H1 (cell line): ENCODE data around the gene SCRN3. TPM values are rescaled to one million over a fixed set of nuclear protein-coding genes. Genes with fewer than 3 reads are reported as not detected.

Experiments used
- CTCF ChIA-PET: fragments of 300-600 bp; sonication (Branson Sonifier 250); formaldehyde crosslinking; loops from one replicate; lab custom pipeline; 2021; ENCODE audit not compliant: partially characterized antibody; lab: Charles Lee
- POLR2A ChIA-PET: fragments of 300-600 bp; sonication (Branson Sonifier 250); formaldehyde crosslinking; loops from one replicate; lab custom pipeline; 2021; ENCODE audit warnings: inconsistent platforms; ENCODE audit not compliant: partially characterized antibody; lab: Charles Lee
- DNase-seq, 2 experiments: peaks; one replicate each; pipeline versions ENCODE4 v3.0.0 to v3.0.0-alpha.2; 2010 to 2022; ENCODE audit warnings: low spot score in 2 of 2, low read depth in 1 of 2, mixed read lengths in 1 of 2
- FAIRE-seq: peaks from 2 replicates; lab custom pipeline; 2011; peaks lifted over from hg19 to GRCh38; lab: Jason Lieb, UNC
- H2AFZ ChIP-seq: 2 replicates; pipeline ENCODE4 v1.8.1; 2012; ENCODE audit warnings: low read length, inconsistent platforms
- H2AK5ac ChIP-seq: 2 replicates; pipeline ENCODE4 v1.6.1; 2013; ENCODE audit warnings: low read depth, low read length
- H2BK120ac ChIP-seq: replicated peaks from 2 replicates; pipeline ENCODE3; 2013; ENCODE audit warnings: low read depth, low read length, inconsistent platforms
- H2BK12ac ChIP-seq: 2 replicates; pipeline ENCODE4 v1.6.1; 2013; ENCODE audit warnings: low read depth, low read length
- H2BK15ac ChIP-seq: 2 replicates; pipeline ENCODE4 v1.6.1; 2013; ENCODE audit warnings: low read length
- H2BK20ac ChIP-seq: 2 replicates; pipeline ENCODE4 v1.6.1; 2013; ENCODE audit warnings: low read length
- H2BK5ac ChIP-seq: 2 replicates; pipeline ENCODE4 v1.6.1; 2013; ENCODE audit warnings: low read depth, low read length
- H3K14ac ChIP-seq: 2 replicates; pipeline ENCODE4 v1.6.1; 2013; ENCODE audit warnings: inconsistent platforms; ENCODE audit not compliant: insufficient read length
- H3K18ac ChIP-seq: 2 replicates; pipeline ENCODE4 v1.6.1; 2013; ENCODE audit warnings: low read length; ENCODE audit errors: extremely low read depth
- H3K23ac ChIP-seq: 2 replicates; pipeline ENCODE4 v1.6.1; 2013; ENCODE audit warnings: inconsistent platforms; ENCODE audit not compliant: insufficient read length
- H3K23me2 ChIP-seq: 2 replicates; pipeline ENCODE4 v1.6.1; 2013; ENCODE audit warnings: low read depth, low read length
- H3K27ac ChIP-seq: 2 replicates; pipeline ENCODE4 v1.6.1; 2011; ENCODE audit warnings: low read depth, low read length, inconsistent platforms
- H3K27me3 ChIP-seq, 4 experiments: replicated peaks in 1 of 4; 1 replicate in 1 of 4; 2 replicates in 3 of 4; pipeline versions ENCODE4 v1.6.1 to v1.8.1; 2011 to 2013; ENCODE audit warnings: low read length in 3 of 4, mild to moderate bottlenecking in 3 of 4, inconsistent platforms in 2 of 4, mixed read lengths in 2 of 4, moderate library complexity in 1 of 4; ENCODE audit not compliant: control insufficient read depth in 3 of 4, insufficient read depth in 3 of 4; ENCODE audit errors: extremely low read depth in 1 of 4
- H3K36me3 ChIP-seq, 4 experiments: 2 replicates each; pipeline versions ENCODE4 v1.6.1 to v1.8.1; 2011 to 2013; ENCODE audit warnings: mild to moderate bottlenecking in 4 of 4, low read length in 3 of 4, moderate library complexity in 2 of 4, control low read depth in 1 of 4, inconsistent platforms in 1 of 4; ENCODE audit not compliant: insufficient read depth in 4 of 4, control insufficient read depth in 2 of 4
- H3K4ac ChIP-seq: replicated peaks from 2 replicates; pipeline ENCODE3; 2013; ENCODE audit warnings: low read length, low read depth, mixed read lengths, inconsistent platforms; ENCODE audit not compliant: insufficient read length
- H3K4me1 ChIP-seq, 4 experiments: replicated peaks in 1 of 4; 1 replicate in 1 of 4; 2 replicates in 3 of 4; pipeline versions ENCODE4 v1.6.1 to v1.8.1; 2011 to 2013; ENCODE audit warnings: low read length in 3 of 4, inconsistent platforms in 2 of 4, mixed read lengths in 1 of 4; ENCODE audit not compliant: insufficient read depth in 4 of 4, control insufficient read depth in 3 of 4
- H3K4me2 ChIP-seq, 2 experiments: 2 replicates each; pipeline versions ENCODE4 v1.6.1 to v1.8.1; 2011 to 2013; ENCODE audit warnings: low read depth in 2 of 2, low read length in 2 of 2, control low read depth in 1 of 2, inconsistent platforms in 1 of 2, mild to moderate bottlenecking in 1 of 2; ENCODE audit not compliant: insufficient read depth in 1 of 2
- H3K4me3 ChIP-seq, 4 experiments: fragments of 200-600, 300-600 bp in 1 of 4; sonication (generic), shearing (Covaris generic), sonication (Bioruptor Twin) in 1 of 4; 2 replicates each; pipeline versions ENCODE4 v1.5.1 to v1.8.1; 2011 to 2016; ENCODE audit warnings: low read length in 4 of 4, low read depth in 3 of 4, control low read depth in 2 of 4, inconsistent platforms in 2 of 4, mild to moderate bottlenecking in 2 of 4, mixed read lengths in 1 of 4, moderate library complexity in 1 of 4; ENCODE audit not compliant: insufficient read depth in 2 of 4; ENCODE audit errors: extremely low read depth in 1 of 4
- H3K56ac ChIP-seq: replicated peaks from 2 replicates; pipeline ENCODE3; 2013; ENCODE audit warnings: low read depth, mild to moderate bottlenecking, mixed read lengths, low read length, inconsistent platforms; ENCODE audit not compliant: insufficient read length
- H3K79me1 ChIP-seq: 2 replicates; pipeline ENCODE4 v1.6.1; 2013; ENCODE audit warnings: low read depth, low read length, control low read depth
- H3K79me2 ChIP-seq, 2 experiments: 2 replicates each; pipeline versions ENCODE4 v1.6.1 to v1.8.1; 2012 to 2013; ENCODE audit warnings: low read length in 2 of 2, mild to moderate bottlenecking in 2 of 2, inconsistent platforms in 1 of 2; ENCODE audit not compliant: insufficient read depth in 2 of 2, control insufficient read depth in 1 of 2
- H3K9ac ChIP-seq, 4 experiments: replicated peaks in 1 of 4; 1 replicate in 1 of 4; 2 replicates in 3 of 4; pipeline versions ENCODE4 v1.6.1 to v1.8.1; 2011 to 2013; ENCODE audit warnings: low read depth in 3 of 4, low read length in 3 of 4, control low read depth in 2 of 4, mild to moderate bottlenecking in 2 of 4, moderate library complexity in 2 of 4, inconsistent platforms in 1 of 4; ENCODE audit errors: extremely low read depth in 1 of 4
- H3K9me3 ChIP-seq, 2 experiments: 2 replicates each; pipeline versions ENCODE4 v1.6.1 to v1.8.1; 2012 to 2013; ENCODE audit warnings: mild to moderate bottlenecking in 2 of 2, moderate library complexity in 2 of 2, control low read depth in 1 of 2, inconsistent platforms in 1 of 2, low read depth in 1 of 2, low read length in 1 of 2, mixed read lengths in 1 of 2; ENCODE audit not compliant: insufficient read depth in 2 of 2
- H4K20me1 ChIP-seq, 2 experiments: replicated peaks in 1 of 2; 2 replicates each; pipeline versions ENCODE3 to v1.8.1; 2011 to 2013; ENCODE audit warnings: inconsistent platforms in 2 of 2, low read length in 2 of 2, mild to moderate bottlenecking in 1 of 2; ENCODE audit not compliant: insufficient read depth in 2 of 2, control insufficient read depth in 1 of 2
- H4K5ac ChIP-seq: 2 replicates; pipeline ENCODE4 v1.6.1; 2013; ENCODE audit warnings: low read length, low read depth, mixed read lengths, inconsistent platforms; ENCODE audit not compliant: insufficient read length
- H4K8ac ChIP-seq: 2 replicates; pipeline ENCODE4 v1.8.0; 2013; ENCODE audit warnings: mild to moderate bottlenecking, moderate library complexity, low read length, inconsistent platforms; ENCODE audit not compliant: insufficient read depth; ENCODE audit errors: extremely low read depth
- H4K91ac ChIP-seq: replicated peaks from 2 replicates; pipeline ENCODE3; 2013; ENCODE audit warnings: low read length, mixed read lengths, inconsistent platforms; ENCODE audit not compliant: insufficient read length
- ASH2L ChIP-seq: fragments of 200-600, 300-600 bp; sonication (generic); IDR thresholded peaks from one replicate; pipeline ENCODE4 v1.7.1; 2017; ENCODE audit warnings: low read length
- BCL11A ChIP-seq, 2 experiments: IDR thresholded peaks; one replicate each; pipeline ENCODE4 v1.6.1; 2011; ENCODE audit warnings: low read depth in 2 of 2, low read length in 2 of 2, mild to moderate bottlenecking in 2 of 2
- CBX5 ChIP-seq: fragments of 300-800, 300-1000 bp; sonication (generic); IDR thresholded peaks from 2 replicates; pipeline ENCODE4 v1.7.1; 2016; ENCODE audit warnings: antibody characterized with exemption, low read length, low read depth
- FOSL1 ChIP-seq: IDR thresholded peaks from 2 replicates; pipeline ENCODE4 v1.6.1; 2011; ENCODE audit warnings: mild to moderate bottlenecking, low read depth, low read length, moderate library complexity; ENCODE audit not compliant: insufficient read depth
- JUN ChIP-seq: IDR thresholded peaks from 2 replicates; pipeline ENCODE4 v1.6.1; 2011; ENCODE audit warnings: low read depth, mild to moderate bottlenecking, improper control_type of control experiment, low read length
- NRF1 ChIP-seq: IDR thresholded peaks from 2 replicates; pipeline ENCODE4 v1.6.1; 2011; ENCODE audit warnings: mild to moderate bottlenecking, low read depth, low read length, improper control_type of control experiment
- SAP30 ChIP-seq: fragments of 300-600 bp; sonication (generic); IDR thresholded peaks from 2 replicates; pipeline ENCODE4 v1.7.1; 2012; ENCODE audit warnings: low read length, moderate library complexity, mild to moderate bottlenecking, inconsistent platforms; ENCODE audit not compliant: insufficient read depth, insufficient replicate concordance
- TCF12 ChIP-seq: IDR thresholded peaks from 2 replicates; pipeline ENCODE4 v1.6.1; 2011; ENCODE audit warnings: low read depth, mild to moderate bottlenecking, low read length
- YY1 ChIP-seq: IDR thresholded peaks from 2 replicates; pipeline ENCODE4 v1.6.1; 2011; ENCODE audit warnings: low read depth, mild to moderate bottlenecking, low read length
- WGBS, 2 experiments: shearing (Covaris generic) in 1 of 2; methylation state at CpG; one replicate each; pipeline versions ENCODE4 v1.1.6 to v1.1.7; 2013 to 2015; ENCODE audit warnings: low lambda C conversion rate in 2 of 2, mixed read lengths in 2 of 2, inconsistent platforms in 1 of 2, low coverage in 1 of 2, missing lambda C conversion rate in 1 of 2; ENCODE audit not compliant: insufficient replicate concordance in 2 of 2, insufficient coverage in 1 of 2, insufficient read length in 1 of 2; ENCODE audit errors: extremely low coverage in 1 of 2, missing lambda C conversion rate in 1 of 2; 5-methylcytosine and 5-hydroxymethylcytosine counted together
- polyA plus RNA-seq, 7 experiments: library from polyadenylated mRNA; depleted of rRNA in 3 of 7; stranded (reverse) in 5 of 7; unstranded in 2 of 7; fragments of >200 nt in 5 of 7; fragments of 200-250 nt in 2 of 7; gene quantifications; 1 replicate in 5 of 7; 2 replicates in 1 of 7; 4 replicates in 1 of 7; pipeline versions ENCODE4 v1.2.1 to v1.2.3, GENCODE V29; 2011 to 2013; ENCODE audit warnings: missing spikeins in 2 of 7, mixed read lengths in 2 of 7
- total RNA-seq: library from RNA; stranded (reverse); fragmentation: NEBNext Ultra II Directional; extraction: Animal tissue kit (Norgen Biotek cat#: 25700); gene quantifications from 2 replicates; pipeline ENCODE4 v1.2.1, GENCODE V29; 2021
- TF ChIP-seq, protein P1 (sequence below), 3 experiments: IDR thresholded peaks; 1 replicate in 2 of 3; 2 replicates in 1 of 3; pipeline versions ENCODE4 v1.5.1 to v1.6.1; 2011; ENCODE audit warnings: low read length in 3 of 3, mild to moderate bottlenecking in 3 of 3, inconsistent platforms in 2 of 3, low read depth in 1 of 3, moderate library complexity in 1 of 3; ENCODE audit not compliant: insufficient read depth in 1 of 3; ENCODE audit errors: control extremely low read depth in 1 of 3

SCRN3 gene
- total and polyA plus RNA-seq, 2 of the 8 experiments (the other 6 are each of a cell fraction or from before 2014, with no cell fraction given): 7.4 to 7.8 TPM

DNA sequence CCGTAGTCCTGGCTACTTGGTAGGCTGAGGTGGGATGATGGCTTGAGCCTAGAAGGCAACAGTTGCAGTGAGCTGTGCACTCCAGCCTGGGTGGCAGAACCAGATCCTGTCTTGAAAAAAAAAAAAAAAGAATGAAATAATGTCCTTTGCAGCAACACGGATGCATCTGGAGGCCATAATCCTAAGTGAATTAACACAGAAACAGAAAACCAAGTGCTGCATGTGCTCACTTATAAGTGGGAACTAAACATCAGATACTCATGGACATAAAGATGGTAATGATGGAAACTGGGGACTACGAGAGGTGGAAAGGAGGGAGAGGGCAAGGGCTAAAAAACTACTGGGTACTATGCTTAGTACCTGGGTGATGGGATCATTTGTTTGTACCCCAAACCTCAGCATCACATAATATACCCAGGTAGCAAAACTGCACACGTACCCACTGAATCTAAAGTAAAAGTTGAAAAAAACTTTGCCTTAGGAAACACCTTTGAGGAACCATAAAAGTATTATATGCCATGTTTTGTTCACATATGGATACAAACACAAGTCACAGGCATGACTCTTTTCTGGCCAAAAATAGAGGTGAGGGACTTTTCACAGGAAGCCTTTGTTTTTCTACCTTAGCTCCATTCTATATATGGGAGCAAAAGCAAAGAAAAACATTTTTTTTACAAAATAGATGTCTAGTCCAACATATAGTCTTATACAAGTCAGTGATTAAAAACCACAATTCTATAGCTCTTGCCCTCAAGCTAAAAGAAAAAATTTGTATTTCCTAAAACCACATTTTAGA is 54.7 kb downstream of the SCRN3 start:
- no peak overlapping the region for H3K4ac ChIP-seq
- ChIA-PET CTCF (interaction anchor here (1.1 to 1.2 kb wide), 2 partner anchors 12 to 97 kb away, joined by 4 to 6 read pairs; no protein-coding TSS in a partner anchor), POLR2A (interaction anchor here (1.0 kb wide), 1 partner anchor 14 kb away, joined by 3 read pairs; no protein-coding TSS in a partner anchor)
- no peak overlapping the region for H2BK120ac ChIP-seq
- WGBS, 2 experiments: 82% methylated on average over 4 of the region's 4 CpGs; no CpG with 5 or more reads in 1 of the 2 experiments
- H3K9me3 ChIP-seq: no peaks in the 10 kb centered on the region
- H3K36me3 ChIP-seq: no peaks in the 10 kb centered on the region
- no peak overlapping the region for H2BK20ac ChIP-seq
- no peak overlapping the region for H2AFZ ChIP-seq
- H3K18ac ChIP-seq: no peak overlapping the region
- no peak overlapping the region for H3K4me2 ChIP-seq
- no peak overlapping the region for H3K56ac ChIP-seq
- no peak overlapping the region for H3K4me3 ChIP-seq
- H2BK15ac ChIP-seq: no peak overlapping the region
- H3K27me3 ChIP-seq: no peaks in the 10 kb centered on the region
- H3K9ac ChIP-seq: no peak overlapping the region
- H3K4me1 ChIP-seq: peaks cover 0 to 1% (median 0%) of the 10 kb centered on the region in 4 experiments; a peak in 1 of 7 replicates
- H3K23me2 ChIP-seq: peaks cover 4% of the 10 kb centered on the region; the same call in 1 of the 2 replicates
- no peaks in the 10 kb centered on the region for H4K20me1 ChIP-seq
- no peak overlapping the region for H3K23ac ChIP-seq
- no peak overlapping the region for H2BK5ac ChIP-seq
- H4K5ac ChIP-seq: no peak overlapping the region
- no peaks in the 10 kb centered on the region for H3K79me2 ChIP-seq
- no peak overlapping the region for H4K91ac ChIP-seq
- FAIRE-seq: no peak
- H2BK12ac ChIP-seq: no peak overlapping the region
- H2AK5ac ChIP-seq: no peak overlapping the region
- H3K79me1 ChIP-seq: no peaks in the 10 kb centered on the region
- no peak for DNase-seq
- H3K27ac ChIP-seq: no peak overlapping the region
- H4K8ac ChIP-seq: no peak overlapping the region
- H3K14ac ChIP-seq: no peak overlapping the region
- TF ChIP-seq NRF1 (no peak), JUN (no peak), ASH2L (no peak), FOSL1 (no peak), CBX5 (no peak), SAP30 (no peak), YY1 (no peak), TCF12 (no peak), BCL11A (IDR thresholded peaks at IDR 0.05; ENCODE audit: low read depth in 2 of 2, low read length in 2 of 2) (no peak)
- TF ChIP-seq, protein P1, sequence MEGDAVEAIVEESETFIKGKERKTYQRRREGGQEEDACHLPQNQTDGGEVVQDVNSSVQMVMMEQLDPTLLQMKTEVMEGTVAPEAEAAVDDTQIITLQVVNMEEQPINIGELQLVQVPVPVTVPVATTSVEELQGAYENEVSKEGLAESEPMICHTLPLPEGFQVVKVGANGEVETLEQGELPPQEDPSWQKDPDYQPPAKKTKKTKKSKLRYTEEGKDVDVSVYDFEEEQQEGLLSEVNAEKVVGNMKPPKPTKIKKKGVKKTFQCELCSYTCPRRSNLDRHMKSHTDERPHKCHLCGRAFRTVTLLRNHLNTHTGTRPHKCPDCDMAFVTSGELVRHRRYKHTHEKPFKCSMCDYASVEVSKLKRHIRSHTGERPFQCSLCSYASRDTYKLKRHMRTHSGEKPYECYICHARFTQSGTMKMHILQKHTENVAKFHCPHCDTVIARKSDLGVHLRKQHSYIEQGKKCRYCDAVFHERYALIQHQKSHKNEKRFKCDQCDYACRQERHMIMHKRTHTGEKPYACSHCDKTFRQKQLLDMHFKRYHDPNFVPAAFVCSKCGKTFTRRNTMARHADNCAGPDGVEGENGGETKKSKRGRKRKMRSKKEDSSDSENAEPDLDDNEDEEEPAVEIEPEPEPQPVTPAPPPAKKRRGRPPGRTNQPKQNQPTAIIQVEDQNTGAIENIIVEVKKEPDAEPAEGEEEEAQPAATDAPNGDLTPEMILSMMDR (IDR thresholded peaks at IDR 0.05; ENCODE audit: control extremely low read depth in 1 of 3, insufficient read depth in 1 of 3, low read depth in 1 of 3, low read length in 3 of 3): no peak
